H9 (cell line): ENCODE measurements around the gene TMED5. TPM values are rescaled to one million over a fixed set of nuclear protein-coding genes. Genes with fewer than 3 reads are reported as not detected.

Experiments used
- DNase-seq: peaks from one replicate; pipeline ENCODE4 v3.0.0-alpha.2; 2017
- H2AFZ ChIP-seq: one replicate; pipeline ENCODE4 v1.6.1; 2013; ENCODE audit warnings: mild to moderate bottlenecking, low read length, control low read depth, moderate library complexity
- H2AK5ac ChIP-seq: 2 replicates; pipeline ENCODE4 v1.6.1; 2013; ENCODE audit warnings: low read length, control low read depth, mixed read lengths; ENCODE audit not compliant: insufficient read length
- H2BK120ac ChIP-seq: one replicate; pipeline ENCODE4 v1.6.1; 2013; ENCODE audit warnings: low read depth, mild to moderate bottlenecking, low read length, control low read depth, inconsistent platforms; ENCODE audit not compliant: poor library complexity, severe bottlenecking
- H2BK12ac ChIP-seq: 2 replicates; pipeline ENCODE4 v1.6.1; 2013; ENCODE audit warnings: low read length, control low read depth, mixed read lengths, low read depth; ENCODE audit not compliant: insufficient read length
- H2BK15ac ChIP-seq: 2 replicates; pipeline ENCODE4 v1.6.1; 2013; ENCODE audit warnings: low read depth, low read length, control low read depth
- H2BK20ac ChIP-seq: one replicate; pipeline ENCODE4 v1.6.1; 2013; ENCODE audit warnings: low read depth, mild to moderate bottlenecking, low read length, control low read depth, inconsistent platforms; ENCODE audit not compliant: poor library complexity, severe bottlenecking
- H2BK5ac ChIP-seq: 2 replicates; pipeline ENCODE4 v1.6.1; 2013; ENCODE audit warnings: low read length, control low read depth, mixed read lengths; ENCODE audit not compliant: insufficient read length
- H3K14ac ChIP-seq: 2 replicates; pipeline ENCODE4 v1.6.1; 2013; ENCODE audit warnings: low read length, control low read depth; ENCODE audit not compliant: insufficient read depth
- H3K18ac ChIP-seq: 2 replicates; pipeline ENCODE4 v1.6.1; 2013; ENCODE audit warnings: low read depth, mild to moderate bottlenecking, mixed read lengths, low read length, control low read depth; ENCODE audit not compliant: insufficient read length
- H3K23ac ChIP-seq: 2 replicates; pipeline ENCODE4 v1.6.1; 2013; ENCODE audit warnings: low read length, control low read depth, mixed read lengths, low read depth; ENCODE audit not compliant: insufficient read length
- H3K23me2 ChIP-seq: 2 replicates; pipeline ENCODE4 v1.6.1; 2013; ENCODE audit warnings: low read depth, mild to moderate bottlenecking, mixed read lengths, low read length, control low read depth; ENCODE audit not compliant: insufficient read length, poor library complexity, severe bottlenecking
- H3K27ac ChIP-seq: 2 replicates; pipeline ENCODE4 v1.5.1; 2013; ENCODE audit warnings: low read length, control low read depth, mixed read lengths, low read depth; ENCODE audit not compliant: insufficient read length
- H3K27me3 ChIP-seq: 2 replicates; pipeline ENCODE4 v1.6.1; 2013; ENCODE audit warnings: low read length, control low read depth, inconsistent platforms; ENCODE audit not compliant: insufficient read depth
- H3K4ac ChIP-seq: 2 replicates; pipeline ENCODE4 v1.6.1; 2013; ENCODE audit warnings: low read depth, mild to moderate bottlenecking, control low read depth, inconsistent platforms, low read length, moderate library complexity
- H3K4me1 ChIP-seq: 2 replicates; pipeline ENCODE4 v1.6.1; 2013; ENCODE audit warnings: low read length, control low read depth, inconsistent platforms; ENCODE audit not compliant: insufficient read depth
- H3K4me2 ChIP-seq: 2 replicates; pipeline ENCODE4 v1.6.1; 2013; ENCODE audit warnings: low read length, control low read depth, mixed read lengths; ENCODE audit not compliant: insufficient read length, insufficient read depth
- H3K56ac ChIP-seq: 2 replicates; pipeline ENCODE4 v1.6.1; 2013; ENCODE audit warnings: low read depth, mild to moderate bottlenecking, mixed read lengths, low read length, control low read depth; ENCODE audit not compliant: insufficient read length
- H3K79me1 ChIP-seq: 2 replicates; pipeline ENCODE4 v1.6.1; 2013; ENCODE audit warnings: low read depth, mild to moderate bottlenecking, moderate library complexity, low read length, control low read depth, inconsistent platforms; ENCODE audit not compliant: insufficient read depth, poor library complexity, severe bottlenecking
- H3K79me2 ChIP-seq: 2 replicates; pipeline ENCODE4 v1.6.1; 2013; ENCODE audit warnings: low read length, control low read depth, inconsistent platforms; ENCODE audit not compliant: insufficient read depth
- H3K9ac ChIP-seq: 2 replicates; pipeline ENCODE4 v1.6.1; 2013; ENCODE audit warnings: low read length, control low read depth, mixed read lengths; ENCODE audit not compliant: insufficient read length; ENCODE audit errors: extremely low read depth
- H3K9me3 ChIP-seq: one replicate; pipeline ENCODE4 v1.6.1; 2013; ENCODE audit warnings: low read depth, low read length, inconsistent platforms; ENCODE audit not compliant: control insufficient read depth
- H3T11ph ChIP-seq: one replicate; pipeline ENCODE4 v1.6.1; 2013; ENCODE audit warnings: mild to moderate bottlenecking, low read length, control low read depth, inconsistent platforms
- H4K20me1 ChIP-seq: one replicate; pipeline ENCODE4 v1.6.1; 2013; ENCODE audit not compliant: control insufficient read depth, insufficient read length, insufficient read depth
- H4K5ac ChIP-seq: 2 replicates; pipeline ENCODE4 v1.6.1; 2013; ENCODE audit warnings: low read depth, mild to moderate bottlenecking, mixed read lengths, low read length, control low read depth; ENCODE audit not compliant: insufficient read length
- H4K8ac ChIP-seq: replicated peaks from 2 replicates; pipeline ENCODE4 v1.6.1; 2013; ENCODE audit warnings: low read length, control low read depth, mixed read lengths, low read depth; ENCODE audit not compliant: insufficient read length
- H4K91ac ChIP-seq: 2 replicates; pipeline ENCODE4 v1.6.1; 2013; ENCODE audit warnings: low read depth, mild to moderate bottlenecking, moderate library complexity, mixed read lengths, low read length, control low read depth; ENCODE audit not compliant: insufficient read length
- H3K27ac Mint-ChIP-seq, 3 experiments: 2 replicates in 2 of 3; 3 replicates in 1 of 3; pipeline ENCODE4 v1.8.0; 2020 to 2021; ENCODE audit warnings: mixed read lengths in 3 of 3, mild to moderate bottlenecking in 1 of 3, moderate library complexity in 1 of 3
- H3K27me3 Mint-ChIP-seq: 2 replicates; pipeline ENCODE4 v1.8.0; 2021; ENCODE audit warnings: low read depth, mild to moderate bottlenecking, moderate library complexity, mixed read lengths
- H3K36me3 Mint-ChIP-seq, 3 experiments: 2 replicates in 2 of 3; 3 replicates in 1 of 3; pipeline ENCODE4 v1.8.0; 2020 to 2021; ENCODE audit warnings: low read depth in 3 of 3, mixed read lengths in 3 of 3; ENCODE audit not compliant: insufficient read depth in 1 of 3
- H3K4me1 Mint-ChIP-seq, 2 experiments: 2 replicates each; pipeline ENCODE4 v1.8.0; 2020; ENCODE audit warnings: mixed read lengths in 2 of 2
- H3K4me3 Mint-ChIP-seq, 2 experiments: 2 replicates in 1 of 2; 3 replicates in 1 of 2; pipeline ENCODE4 v1.8.0; 2020 to 2021; ENCODE audit warnings: mild to moderate bottlenecking in 2 of 2, mixed read lengths in 2 of 2, moderate library complexity in 1 of 2
- H3K9me3 Mint-ChIP-seq, 2 experiments: 2 replicates in 1 of 2; 3 replicates in 1 of 2; pipeline ENCODE4 v1.8.0; 2020; ENCODE audit warnings: mild to moderate bottlenecking in 2 of 2, mixed read lengths in 2 of 2, moderate library complexity in 1 of 2
- CTCF ChIP-seq: fragments of 200-600 bp; sonication (generic); conservative IDR thresholded peaks from 3 replicates; pipeline ENCODE4 v1.8.0; 2021; ENCODE audit warnings: antibody characterized with exemption, mild to moderate bottlenecking
- WGBS: extraction: QIAGEN DNeasy Blood & Tissue Kit; methylation state at CpG from one replicate; pipeline ENCODE4 v1.1.7; 2013; ENCODE audit warnings: missing lambda C conversion rate, low lambda C conversion rate, mixed read lengths; ENCODE audit not compliant: insufficient read length; ENCODE audit errors: extremely low coverage; 5-methylcytosine and 5-hydroxymethylcytosine counted together
- total RNA-seq: library from RNA; stranded (reverse); gene quantifications from 2 replicates; pipeline ENCODE4 v1.2.1, GENCODE V29; 2021

Gene TMED5
- total RNA-seq, 1 experiment from 2014 or later: 35.0 TPM

GRCh38 chr1:93109578-93109977, 70.6 kb downstream of the TMED5 start:
- Histone ChIP-seq H3K27me3 (no peaks in the 10 kb centered on the region), H2BK5ac (no peak overlapping the region), H3K23ac (no peak overlapping the region), H3K14ac (no peak overlapping the region), H2AK5ac (no peak overlapping the region), H2BK12ac (no peak overlapping the region), H2BK20ac (no peak overlapping the region), H3K23me2 (no peaks in the 10 kb centered on the region), H3K56ac (no peak overlapping the region), H2BK15ac (no peak overlapping the region), H3K9me3 (no peaks in the 10 kb centered on the region), H4K20me1 (no peaks in the 10 kb centered on the region), H2BK120ac (no peak overlapping the region), H4K8ac (no peak overlapping the region), H3K18ac (no peak overlapping the region), H3K27ac (no peak overlapping the region), H2AFZ (no peak overlapping the region), H3K4me2 (no peak overlapping the region), H4K91ac (no peak overlapping the region), H3K4ac (no peak overlapping the region), H3K79me2 (peaks cover 43% of the 10 kb centered on the region; the same call in 1 of the 2 replicates), H3K79me1 (peaks cover 9% of the 10 kb centered on the region), H3K4me1 (no peaks in the 10 kb centered on the region; the same call in 1 of the 2 replicates), H3K9ac (no peak overlapping the region), H3T11ph (no peak overlapping the region), H4K5ac (no peak overlapping the region)
- TF ChIP-seq CTCF: no peak
- H3K4me3 Mint-ChIP-seq: no peak overlapping the region
- DNase-seq: no peak
- peaks cover 44 to 61% (median 53%) of the 10 kb centered on the region in 3 experiments for H3K36me3 Mint-ChIP-seq
- peak overlapping the region in 1 of 3 experiments; percentile 72; a peak in 2 of 7 replicates for H3K27ac Mint-ChIP-seq
- peaks cover 28 to 40% of the 10 kb centered on the region in 2 experiments for H3K4me1 Mint-ChIP-seq
- H3K9me3 Mint-ChIP-seq: peaks cover 5 to 7% of the 10 kb centered on the region in 2 experiments; a peak in 1 of 5 replicates
- WGBS: no CpG with 5 or more reads among the region's 2 CpGs
- no peaks in the 10 kb centered on the region for H3K27me3 Mint-ChIP-seq
